ENCODE measurements around the gene PLA2R1. TPM values are rescaled to one million over a fixed set of nuclear protein-coding genes. Genes with fewer than 3 reads are reported as not detected.

Gene PLA2R1
- total RNA-seq, 1 donor from 2014 or later, result 0.34 TPM

GRCh38 chr2:159897081-159897480 lies 165.3 kb downstream of the PLA2R1 start:
- Mint-ChIP-seq H3K4me3 (ENCODE audit: unreplicated experiment) (no peak overlapping the region), H3K27ac (ENCODE audit: unreplicated experiment) (no peak overlapping the region), H3K4me1 (ENCODE audit: low read depth, unreplicated experiment) (no peaks in the 10 kb centered on the region), H3K36me3 (ENCODE audit: unreplicated experiment) (peaks cover 4% of the 10 kb centered on the region), H3K27me3 (ENCODE audit: unreplicated experiment) (peaks cover 2% of the 10 kb centered on the region), H3K9me3 (ENCODE audit: unreplicated experiment) (no peaks in the 10 kb centered on the region)
- no peak for DNase-seq
- TF ChIP-seq CTCF (IDR thresholded peaks at IDR 0.05; ENCODE audit: partially characterized antibody, unreplicated experiment), result no peak

DNA sequence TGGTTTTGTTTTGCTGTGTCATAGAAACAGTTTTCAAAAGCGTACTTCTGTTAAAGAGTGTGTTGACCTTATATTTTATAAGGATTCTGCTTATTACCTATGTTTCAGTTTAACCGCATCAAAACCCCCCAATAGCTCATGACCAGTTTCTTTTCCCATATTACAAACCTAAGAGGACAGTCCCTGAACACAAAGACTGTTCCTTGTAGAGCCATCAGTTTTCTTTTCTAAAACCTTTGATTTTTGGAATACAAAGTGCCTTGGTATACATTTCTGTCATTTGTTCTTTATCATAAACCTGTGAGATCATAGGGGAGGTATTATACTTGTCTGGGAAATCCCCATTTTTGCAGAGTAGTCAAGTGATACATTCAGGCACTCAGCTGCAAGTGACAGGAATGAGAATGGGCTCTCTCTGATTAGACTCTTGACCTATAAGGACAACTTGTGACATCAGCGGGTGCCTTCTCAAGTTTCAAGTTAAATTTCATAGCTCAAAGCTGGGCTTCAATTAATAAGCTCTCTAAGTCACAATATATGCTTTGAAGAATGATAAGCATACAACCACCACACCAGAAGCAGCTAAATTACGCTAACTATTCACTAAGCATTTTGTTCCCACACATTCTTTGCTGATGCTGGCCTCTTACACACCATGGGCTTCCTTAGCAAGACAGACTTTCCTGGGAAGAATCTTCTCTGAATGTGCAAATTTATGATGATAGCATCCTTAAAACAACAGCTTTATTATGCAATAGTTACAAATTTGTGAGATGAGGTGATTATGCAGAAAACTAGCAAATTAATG lies 167.0 kb downstream of the PLA2R1 start:
- Mint-ChIP-seq H3K9me3 (ENCODE audit: unreplicated experiment) (no peaks in the 10 kb centered on the region), H3K4me1 (ENCODE audit: low read depth, unreplicated experiment) (no peaks in the 10 kb centered on the region), H3K27me3 (ENCODE audit: unreplicated experiment) (no peaks in the 10 kb centered on the region), H3K4me3 (ENCODE audit: unreplicated experiment) (no peak overlapping the region), H3K27ac (ENCODE audit: unreplicated experiment) (no peak overlapping the region), H3K36me3 (ENCODE audit: unreplicated experiment) (peaks cover 4% of the 10 kb centered on the region)
- DNase-seq, result no peak
- TF ChIP-seq CTCF (IDR thresholded peaks at IDR 0.05; ENCODE audit: partially characterized antibody, unreplicated experiment), result no peak

- no peaks in the 10 kb centered on the region for H3K4me1 Mint-ChIP-seq (ENCODE audit: low read depth, unreplicated experiment)
- H3K27me3 Mint-ChIP-seq (ENCODE audit: unreplicated experiment), result no peaks in the 10 kb centered on the region
- no peak for DNase-seq
- no peak overlapping the region for H3K27ac Mint-ChIP-seq (ENCODE audit: unreplicated experiment)
- no peak for TF ChIP-seq CTCF (IDR thresholded peaks at IDR 0.05; ENCODE audit: partially characterized antibody, unreplicated experiment)
- H3K36me3 Mint-ChIP-seq (ENCODE audit: unreplicated experiment), result peaks cover 4% of the 10 kb centered on the region
- H3K9me3 Mint-ChIP-seq (ENCODE audit: unreplicated experiment), result no peaks in the 10 kb centered on the region
- H3K4me3 Mint-ChIP-seq (ENCODE audit: unreplicated experiment), result no peak overlapping the region
Measured at GRCh38 chr2:159894145-159894838, 168.1 kb downstream of the PLA2R1 start.

DNA sequence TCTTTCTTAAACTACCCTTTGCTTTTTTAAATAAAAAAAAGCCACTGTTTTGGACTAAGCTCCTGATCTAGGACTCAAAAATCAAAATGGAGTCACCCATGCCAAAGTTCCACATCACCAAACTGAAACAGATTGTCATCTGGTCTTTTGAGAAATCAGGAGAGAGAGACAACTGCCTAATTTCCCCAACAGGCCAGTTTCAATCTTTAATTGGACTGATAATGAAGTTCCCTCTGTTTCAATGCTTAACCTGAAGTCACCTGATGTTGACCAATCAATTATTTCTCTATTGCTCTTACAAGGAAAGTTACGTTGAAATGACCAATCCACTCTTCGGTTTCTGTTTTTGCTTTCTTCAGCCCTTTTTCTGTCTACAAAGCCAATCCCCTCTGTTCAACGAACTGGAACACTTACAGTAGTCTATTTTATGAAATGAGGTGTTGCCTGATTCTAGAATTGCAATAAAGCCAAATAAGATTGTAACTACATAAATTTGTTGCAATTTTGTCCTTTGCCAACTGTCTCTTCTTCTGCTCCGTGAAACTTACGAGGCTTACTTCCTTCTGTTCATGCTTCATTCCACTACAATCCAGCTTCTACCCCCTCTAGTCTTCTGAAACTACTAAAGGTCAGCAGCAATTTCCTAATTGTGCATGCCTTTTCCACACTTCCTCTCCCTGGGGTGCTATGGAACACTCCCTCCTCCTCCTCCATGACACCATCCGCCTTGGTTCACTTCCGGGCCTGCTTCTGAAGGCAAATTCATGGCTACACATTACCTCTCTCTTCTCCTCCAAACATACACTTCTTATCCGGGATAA lies 169.2 kb downstream of the PLA2R1 start:
- Mint-ChIP-seq H3K27me3 (ENCODE audit: unreplicated experiment) (no peaks in the 10 kb centered on the region), H3K9me3 (ENCODE audit: unreplicated experiment) (no peaks in the 10 kb centered on the region)
- TF ChIP-seq CTCF (IDR thresholded peaks at IDR 0.05; ENCODE audit: partially characterized antibody, unreplicated experiment), result no peak

More for the DNA sequence above, 169.2 kb downstream of the PLA2R1 start:
- no peak overlapping the region for H3K27ac Mint-ChIP-seq (ENCODE audit: unreplicated experiment)
- H3K4me3 Mint-ChIP-seq (ENCODE audit: unreplicated experiment), result no peak overlapping the region
- no peak for DNase-seq
- H3K36me3 Mint-ChIP-seq (ENCODE audit: unreplicated experiment), result peaks cover 4% of the 10 kb centered on the region
- no peaks in the 10 kb centered on the region for H3K4me1 Mint-ChIP-seq (ENCODE audit: low read depth, unreplicated experiment)
